ENCODE results near the gene ANKRD42. TPM values are rescaled to one million over a fixed set of nuclear protein-coding genes. Genes with fewer than 3 reads are reported as not detected.

ANKRD42 gene
- total RNA-seq, 1 experiment from 2014 or later, result 10.4 TPM

DNA sequence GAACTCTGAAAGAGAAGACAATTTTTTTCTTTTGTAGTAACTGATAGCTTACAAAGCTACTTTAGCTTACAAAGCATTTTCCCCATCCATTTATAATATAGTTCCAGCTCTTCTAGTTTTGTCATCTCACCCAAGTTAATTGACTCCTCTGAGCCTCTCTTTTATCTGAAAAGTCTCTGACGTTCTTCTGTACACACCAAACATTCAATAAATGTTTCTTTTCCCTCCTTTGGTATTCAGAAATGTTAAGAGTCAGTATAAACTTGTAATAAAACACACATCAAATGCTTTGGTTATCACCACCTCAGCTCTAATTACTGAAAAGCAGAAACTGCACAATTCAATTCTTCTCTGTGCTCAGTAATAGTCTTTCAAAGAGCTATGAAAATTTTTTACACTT lies 86.7 kb downstream of the ANKRD42 start:
- ChIA-PET POLR2A (ENCODE audit: unreplicated experiment) (no interaction called here), CTCF (interaction anchor here (0.9 kb wide), 1 partner anchor 99 kb away, joined by 3 read pairs; no protein-coding TSS in a partner anchor)
- no peak overlapping the region for H2AFZ ChIP-seq
- peaks cover 44% of the 10 kb centered on the region for H3K79me2 ChIP-seq (ENCODE audit: low read depth)
- H3K9me2 ChIP-seq (ENCODE audit: insufficient read depth), result no peaks in the 10 kb centered on the region
- no peak overlapping the region for H3K27ac ChIP-seq
- no peaks in the 10 kb centered on the region for H3K27me3 ChIP-seq (ENCODE audit: insufficient read depth, low read depth)
- H3K36me3 ChIP-seq (ENCODE audit: low read depth), result peaks cover 32% of the 10 kb centered on the region
- peaks cover 12% of the 10 kb centered on the region for H3K4me1 ChIP-seq (replicated peaks; ENCODE audit: insufficient read depth)
- H3K4me3 ChIP-seq, result no peak overlapping the region
- intact Hi-C loops (cut with micrococcal nuclease; ENCODE audit: unreplicated experiment), result loop anchor here (10.0 kb wide), 2 partner anchors 85 to 205 kb away; partner anchors contain the start of genes ANKRD42 and RAB30
- no peaks in the 10 kb centered on the region for H3K9me3 ChIP-seq (ENCODE audit: insufficient read depth, low read depth)
- TF ChIP-seq, protein P1, sequence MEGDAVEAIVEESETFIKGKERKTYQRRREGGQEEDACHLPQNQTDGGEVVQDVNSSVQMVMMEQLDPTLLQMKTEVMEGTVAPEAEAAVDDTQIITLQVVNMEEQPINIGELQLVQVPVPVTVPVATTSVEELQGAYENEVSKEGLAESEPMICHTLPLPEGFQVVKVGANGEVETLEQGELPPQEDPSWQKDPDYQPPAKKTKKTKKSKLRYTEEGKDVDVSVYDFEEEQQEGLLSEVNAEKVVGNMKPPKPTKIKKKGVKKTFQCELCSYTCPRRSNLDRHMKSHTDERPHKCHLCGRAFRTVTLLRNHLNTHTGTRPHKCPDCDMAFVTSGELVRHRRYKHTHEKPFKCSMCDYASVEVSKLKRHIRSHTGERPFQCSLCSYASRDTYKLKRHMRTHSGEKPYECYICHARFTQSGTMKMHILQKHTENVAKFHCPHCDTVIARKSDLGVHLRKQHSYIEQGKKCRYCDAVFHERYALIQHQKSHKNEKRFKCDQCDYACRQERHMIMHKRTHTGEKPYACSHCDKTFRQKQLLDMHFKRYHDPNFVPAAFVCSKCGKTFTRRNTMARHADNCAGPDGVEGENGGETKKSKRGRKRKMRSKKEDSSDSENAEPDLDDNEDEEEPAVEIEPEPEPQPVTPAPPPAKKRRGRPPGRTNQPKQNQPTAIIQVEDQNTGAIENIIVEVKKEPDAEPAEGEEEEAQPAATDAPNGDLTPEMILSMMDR (conservative IDR thresholded peaks at IDR 0.05), result no peak
- no peak for TF ChIP-seq EZH2 (IDR thresholded peaks at IDR 0.05; ENCODE audit: low read depth)
- peaks cover 11% of the 10 kb centered on the region for H3F3A ChIP-seq (ENCODE audit: insufficient read depth, low read depth)
- BruUV-seq (replicated peaks), result no TSS peak
- no peak overlapping the region for H3K4me2 ChIP-seq
- DNase-seq, result no peak
- H4K20me1 ChIP-seq (ENCODE audit: insufficient read depth), result peaks cover 2% of the 10 kb centered on the region; the same call in 1 of the 2 replicates

DNA sequence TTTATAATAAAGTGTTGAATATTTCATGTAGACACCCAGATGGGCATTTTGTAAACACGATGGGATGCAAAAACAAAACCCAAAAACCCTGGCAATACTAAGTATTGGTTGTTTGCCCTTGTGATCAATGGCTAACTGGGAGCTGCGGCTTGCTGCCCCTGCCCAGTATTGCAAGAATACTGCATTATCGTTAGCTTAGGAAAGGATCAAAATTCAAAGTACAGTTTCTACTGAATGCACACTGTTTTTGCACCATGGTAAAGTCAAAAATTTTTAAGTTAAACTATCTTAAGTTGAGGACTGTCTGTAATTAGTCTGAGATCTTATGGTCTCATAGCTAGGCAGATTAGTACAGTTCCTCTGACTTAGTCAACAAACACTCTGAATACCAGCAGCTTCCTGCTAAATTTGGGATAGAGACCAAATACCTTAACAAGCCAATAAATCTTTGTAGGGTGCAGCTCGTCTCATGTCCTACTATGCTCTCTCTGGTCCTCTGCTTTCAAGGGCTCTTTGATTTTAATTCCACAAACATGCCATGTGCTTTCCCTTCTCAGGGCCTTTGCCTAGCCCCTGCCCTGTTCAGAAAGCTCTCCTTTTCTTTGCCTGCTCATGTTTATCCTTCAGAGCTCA lies 88.7 kb downstream of the ANKRD42 start:
- H3K4me3 ChIP-seq, result no peak overlapping the region
- peaks cover 24% of the 10 kb centered on the region for H3K36me3 ChIP-seq (ENCODE audit: low read depth)
- ChIA-PET POLR2A (ENCODE audit: unreplicated experiment) (no interaction called here), CTCF (interaction anchor here (1.3 kb wide), 1 partner anchor 32 kb away, joined by 3 read pairs; no protein-coding TSS in a partner anchor)
- no peak overlapping the region for H2AFZ ChIP-seq
- H3K4me2 ChIP-seq, result no peak overlapping the region
- DNase-seq, result no peak
- no peaks in the 10 kb centered on the region for H3K9me2 ChIP-seq (ENCODE audit: insufficient read depth)
- intact Hi-C loops (cut with micrococcal nuclease; ENCODE audit: unreplicated experiment), result loop anchor here (10.0 kb wide), 2 partner anchors 87 to 207 kb away; partner anchors contain the start of genes ANKRD42 and RAB30
- peaks cover 16% of the 10 kb centered on the region for H3K4me1 ChIP-seq (replicated peaks; ENCODE audit: insufficient read depth)
- peaks cover 46% of the 10 kb centered on the region for H3K79me2 ChIP-seq (ENCODE audit: low read depth)
- BruUV-seq (replicated peaks), result no TSS peak
- no peaks in the 10 kb centered on the region for H3K9me3 ChIP-seq (ENCODE audit: insufficient read depth, low read depth)
- TF ChIP-seq EZH2 (IDR thresholded peaks at IDR 0.05; ENCODE audit: low read depth), result no peak
- TF ChIP-seq, protein P1 (conservative IDR thresholded peaks at IDR 0.05), result no peak
- no peak overlapping the region for H3K27ac ChIP-seq
- H4K20me1 ChIP-seq (ENCODE audit: insufficient read depth), result no peaks in the 10 kb centered on the region
- no peaks in the 10 kb centered on the region for H3K27me3 ChIP-seq (ENCODE audit: insufficient read depth, low read depth)
- peaks cover 7% of the 10 kb centered on the region; the same call in 1 of the 2 replicates for H3F3A ChIP-seq (ENCODE audit: insufficient read depth, low read depth)

DNA sequence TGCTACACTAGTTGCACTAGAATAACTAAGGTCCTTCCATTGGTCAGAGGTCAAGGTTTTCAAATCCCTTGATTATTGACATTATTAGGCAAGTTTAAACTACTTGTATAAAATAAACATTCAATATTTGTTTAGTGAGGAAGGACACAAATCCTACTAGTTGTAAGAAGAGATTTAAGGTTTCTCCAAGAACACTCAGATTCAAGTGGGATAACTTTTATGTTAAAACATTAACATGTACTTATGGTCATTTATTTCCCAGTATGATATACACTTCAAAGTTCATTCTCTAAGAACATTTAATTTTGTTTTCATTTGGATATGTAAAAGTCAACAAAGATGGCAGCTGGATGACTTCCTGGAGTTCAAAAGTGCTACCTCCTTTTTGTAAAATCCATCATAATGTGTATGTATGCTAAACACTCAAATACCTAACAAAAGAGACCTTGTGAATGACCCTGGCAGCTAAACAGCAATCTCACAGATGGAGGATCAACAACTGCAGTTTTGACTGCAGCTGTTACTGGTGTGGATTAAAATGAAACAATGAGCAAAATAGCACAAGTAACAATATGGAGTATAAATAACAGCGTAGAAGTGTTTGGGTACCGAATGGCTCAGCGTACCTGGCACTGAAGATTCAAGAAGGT lies 91.1 kb downstream of the ANKRD42 start:
- Histone ChIP-seq H3K36me3 (ENCODE audit: low read depth) (peaks cover 7% of the 10 kb centered on the region; the same call in 1 of the 2 replicates), H3K4me1 (replicated peaks; ENCODE audit: insufficient read depth) (peaks cover 16% of the 10 kb centered on the region), H4K20me1 (ENCODE audit: insufficient read depth) (no peaks in the 10 kb centered on the region), H3K4me3 (peak overlapping the region; percentile 75), H3K9me3 (ENCODE audit: insufficient read depth, low read depth) (no peaks in the 10 kb centered on the region), H3F3A (ENCODE audit: insufficient read depth, low read depth) (peaks cover 7% of the 10 kb centered on the region; the same call in 1 of the 2 replicates), H3K79me2 (ENCODE audit: low read depth) (peaks cover 46% of the 10 kb centered on the region), H2AFZ (peak overlapping the region; percentile 91), H3K4me2 (peak overlapping the region; percentile 84), H3K27ac (peak overlapping the region; percentile 82), H3K9me2 (ENCODE audit: insufficient read depth) (no peaks in the 10 kb centered on the region), H3K27me3 (ENCODE audit: insufficient read depth, low read depth) (no peaks in the 10 kb centered on the region)
- BruUV-seq (replicated peaks), result no TSS peak
- TF ChIP-seq, protein P1 (conservative IDR thresholded peaks at IDR 0.05), result no peak
- TF ChIP-seq EZH2 (IDR thresholded peaks at IDR 0.05; ENCODE audit: low read depth), result no peak
- intact Hi-C loops (cut with micrococcal nuclease; ENCODE audit: unreplicated experiment), result loop anchor here (1.0 to 10.0 kb wide), 5 partner anchors 90 to 393 kb away; partner anchors contain the start of genes ANKRD42, PCF11, PRCP and RAB30
- POLR2A ChIA-PET (ENCODE audit: unreplicated experiment), result no interaction called here
- no peak for DNase-seq
- CTCF ChIA-PET, result no interaction called here

All from PC-9 (cell line).